Measurements from ENCODE around the gene MED26. TPM values are rescaled to one million over a fixed set of nuclear protein-coding genes. Genes with fewer than 3 reads are reported as not detected.
A peak's percentile ranks its signal among the peaks of the same experiment; 100 is the strongest.

The MED26 gene
- total RNA-seq, 2 donors from 2014 or later: 10.8 to 11.8 TPM

DNA sequence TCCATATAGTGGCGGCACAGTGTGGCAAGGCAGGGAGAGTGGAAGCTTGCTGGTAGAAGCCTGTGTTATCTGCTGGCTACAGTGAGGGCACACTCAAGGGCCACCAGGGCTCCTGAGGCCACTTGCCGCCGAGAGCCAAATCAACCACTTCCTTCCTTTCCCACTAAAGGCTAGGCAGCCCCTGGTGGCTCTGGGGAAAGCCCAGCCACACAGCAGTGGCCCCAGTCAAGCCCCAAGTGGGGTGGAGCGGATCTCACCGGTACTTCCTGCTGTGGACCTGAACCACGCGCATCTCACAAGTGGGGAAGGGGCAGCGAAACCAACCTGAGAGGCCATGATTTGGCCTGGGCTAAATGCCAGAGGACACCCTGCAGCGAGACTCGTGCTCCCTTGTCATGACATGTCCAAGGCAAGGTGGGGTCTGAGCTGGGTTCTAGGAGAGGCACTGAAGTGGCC, 33.8 kb downstream of the MED26 start:
- H3K4me3 ChIP-seq (ENCODE audit: low read length): no peak overlapping the region
- TF ChIP-seq, protein P1, sequence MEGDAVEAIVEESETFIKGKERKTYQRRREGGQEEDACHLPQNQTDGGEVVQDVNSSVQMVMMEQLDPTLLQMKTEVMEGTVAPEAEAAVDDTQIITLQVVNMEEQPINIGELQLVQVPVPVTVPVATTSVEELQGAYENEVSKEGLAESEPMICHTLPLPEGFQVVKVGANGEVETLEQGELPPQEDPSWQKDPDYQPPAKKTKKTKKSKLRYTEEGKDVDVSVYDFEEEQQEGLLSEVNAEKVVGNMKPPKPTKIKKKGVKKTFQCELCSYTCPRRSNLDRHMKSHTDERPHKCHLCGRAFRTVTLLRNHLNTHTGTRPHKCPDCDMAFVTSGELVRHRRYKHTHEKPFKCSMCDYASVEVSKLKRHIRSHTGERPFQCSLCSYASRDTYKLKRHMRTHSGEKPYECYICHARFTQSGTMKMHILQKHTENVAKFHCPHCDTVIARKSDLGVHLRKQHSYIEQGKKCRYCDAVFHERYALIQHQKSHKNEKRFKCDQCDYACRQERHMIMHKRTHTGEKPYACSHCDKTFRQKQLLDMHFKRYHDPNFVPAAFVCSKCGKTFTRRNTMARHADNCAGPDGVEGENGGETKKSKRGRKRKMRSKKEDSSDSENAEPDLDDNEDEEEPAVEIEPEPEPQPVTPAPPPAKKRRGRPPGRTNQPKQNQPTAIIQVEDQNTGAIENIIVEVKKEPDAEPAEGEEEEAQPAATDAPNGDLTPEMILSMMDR (conservative IDR thresholded peaks at IDR 0.05): no peak
- Mint-ChIP-seq H3K4me1 (peaks cover 12% of the 10 kb centered on the region), H3K9me3 (no peaks in the 10 kb centered on the region), H3K27ac (no peak overlapping the region), H3K4me3 (no peak overlapping the region), H3K27me3 (ENCODE audit: insufficient read depth) (no peaks in the 10 kb centered on the region), H3K36me3 (ENCODE audit: low read depth) (no peaks in the 10 kb centered on the region)
- H3K9ac ChIP-seq (ENCODE audit: extremely low read depth, low read length, poor library complexity, severe bottlenecking): no peak overlapping the region
- no peaks in the 10 kb centered on the region for H3K36me3 ChIP-seq (ENCODE audit: control insufficient read depth, insufficient read depth, low read length)
- no peaks in the 10 kb centered on the region for H3K9me3 ChIP-seq (ENCODE audit: control insufficient read depth, low read length)
- no peaks in the 10 kb centered on the region for H3K27me3 ChIP-seq (ENCODE audit: control insufficient read depth, insufficient read depth, low read length, poor library complexity, severe bottlenecking)
- 94% methylated on average over 7 to 10 of the region's 10 CpGs for WGBS, 2 experiments (ENCODE audit: insufficient coverage in 1 of 2, insufficient read length in 1 of 2)
- H3K4me1 ChIP-seq (ENCODE audit: control insufficient read depth, insufficient read depth, low read length): no peaks in the 10 kb centered on the region
- DNase-seq: no peak
- no peak overlapping the region for H3K27ac ChIP-seq (ENCODE audit: low read depth, low read length)

DNA sequence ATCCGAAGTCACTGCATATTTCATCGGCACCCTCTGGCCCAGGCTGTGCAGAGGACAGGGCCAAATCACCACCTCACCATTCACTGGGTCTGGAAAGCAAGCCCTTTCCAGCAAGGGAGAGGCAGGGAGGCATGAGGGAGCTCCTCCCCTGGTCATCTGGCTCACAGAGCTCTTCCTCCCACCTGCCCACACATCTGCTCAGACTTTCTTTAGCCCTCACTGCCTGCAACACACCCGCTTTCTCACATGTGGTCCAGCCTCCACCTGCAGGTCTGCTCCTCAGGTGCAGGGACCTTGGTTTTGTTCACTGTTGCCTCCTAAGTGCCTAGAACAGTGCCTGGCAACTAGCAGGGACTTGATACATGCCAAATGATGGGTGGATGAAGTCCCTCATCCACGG, 34.8 kb downstream of the MED26 start:
- TF ChIP-seq, protein P1 (conservative IDR thresholded peaks at IDR 0.05): no peak
- H3K4me1 ChIP-seq (ENCODE audit: control insufficient read depth, insufficient read depth, low read length): peaks cover 7% of the 10 kb centered on the region
- H3K27me3 Mint-ChIP-seq (ENCODE audit: insufficient read depth): no peaks in the 10 kb centered on the region
- no peak overlapping the region for H3K9ac ChIP-seq (ENCODE audit: extremely low read depth, low read length, poor library complexity, severe bottlenecking)
- H3K4me3 Mint-ChIP-seq: no peak overlapping the region
- no peak for DNase-seq
- H3K4me1 Mint-ChIP-seq: peaks cover 19% of the 10 kb centered on the region
- no peak overlapping the region for H3K4me3 ChIP-seq (ENCODE audit: low read length)
- no peaks in the 10 kb centered on the region for H3K36me3 ChIP-seq (ENCODE audit: control insufficient read depth, insufficient read depth, low read length)
- no peaks in the 10 kb centered on the region for H3K36me3 Mint-ChIP-seq (ENCODE audit: low read depth)
- 94 to 100% methylated on average over 3 to 4 of the region's 4 CpGs for WGBS, 2 experiments (ENCODE audit: insufficient coverage in 1 of 2, insufficient read length in 1 of 2)
- no peak overlapping the region for H3K27ac ChIP-seq (ENCODE audit: low read depth, low read length)
- no peaks in the 10 kb centered on the region for H3K9me3 ChIP-seq (ENCODE audit: control insufficient read depth, low read length)
- no peaks in the 10 kb centered on the region for H3K9me3 Mint-ChIP-seq
- H3K27ac Mint-ChIP-seq: peak overlapping the region; percentile 40
- no peaks in the 10 kb centered on the region for H3K27me3 ChIP-seq (ENCODE audit: control insufficient read depth, insufficient read depth, low read length, poor library complexity, severe bottlenecking)

DNA sequence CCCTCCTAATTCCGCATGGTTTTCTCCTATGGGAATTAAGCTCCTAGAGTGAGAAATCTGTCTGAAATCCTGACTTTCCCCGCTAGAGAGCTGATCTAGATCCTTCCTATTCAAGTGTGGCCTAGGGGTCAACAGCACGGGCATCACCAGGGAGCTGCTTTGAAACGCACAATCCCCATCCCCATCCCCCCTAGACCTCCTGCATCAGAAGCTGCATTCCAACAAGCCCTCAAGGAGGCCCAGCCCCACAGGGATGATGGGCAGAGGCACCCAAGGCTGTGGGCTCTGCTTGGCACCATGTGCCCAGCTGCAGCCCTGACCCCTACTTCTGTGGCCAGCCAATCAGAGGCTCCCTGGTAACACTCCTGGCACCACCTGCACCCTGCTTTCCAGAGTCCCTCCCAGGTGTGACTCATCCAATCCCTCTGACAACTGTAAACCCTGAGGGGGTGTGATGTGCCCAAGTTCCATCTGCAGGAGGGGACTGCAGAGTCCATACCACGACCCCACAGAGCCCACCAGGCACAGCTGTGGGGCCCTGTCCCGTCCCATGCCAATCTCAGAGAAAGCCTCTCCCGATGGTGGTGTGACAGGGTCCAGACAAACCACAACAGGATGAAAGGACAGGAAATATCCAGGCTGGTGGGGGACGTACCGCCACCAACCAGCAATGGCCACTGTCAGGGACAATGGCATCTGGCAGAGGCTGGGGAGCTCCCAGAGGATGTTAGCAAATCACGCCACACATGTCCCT, 36.0 kb downstream of the MED26 start:
- no peak overlapping the region for H3K9ac ChIP-seq (ENCODE audit: extremely low read depth, low read length, poor library complexity, severe bottlenecking)
- H3K27me3 Mint-ChIP-seq (ENCODE audit: insufficient read depth): no peaks in the 10 kb centered on the region
- 82 to 83% methylated on average over 4 to 10 of the region's 10 CpGs for WGBS, 2 experiments (ENCODE audit: insufficient coverage in 1 of 2, insufficient read length in 1 of 2)
- peak overlapping the region; percentile 10 for H3K27ac ChIP-seq (ENCODE audit: low read depth, low read length)
- H3K4me3 ChIP-seq (ENCODE audit: low read length): no peak overlapping the region
- DNase-seq: no peak
- TF ChIP-seq, protein P1 (conservative IDR thresholded peaks at IDR 0.05): no peak
- H3K9me3 Mint-ChIP-seq: no peaks in the 10 kb centered on the region
- no peak overlapping the region for H3K4me3 Mint-ChIP-seq
- no peak overlapping the region for H3K27ac Mint-ChIP-seq
- H3K27me3 ChIP-seq (ENCODE audit: control insufficient read depth, insufficient read depth, low read length, poor library complexity, severe bottlenecking): no peaks in the 10 kb centered on the region
- peaks cover 31% of the 10 kb centered on the region for H3K4me1 Mint-ChIP-seq
- H3K4me1 ChIP-seq (ENCODE audit: control insufficient read depth, insufficient read depth, low read length): peaks cover 18% of the 10 kb centered on the region
- H3K9me3 ChIP-seq (ENCODE audit: control insufficient read depth, low read length): no peaks in the 10 kb centered on the region
- H3K36me3 ChIP-seq (ENCODE audit: control insufficient read depth, insufficient read depth, low read length): no peaks in the 10 kb centered on the region
- no peaks in the 10 kb centered on the region for H3K36me3 Mint-ChIP-seq (ENCODE audit: low read depth)

All from endodermal cell (in vitro differentiated cells).